HG03159 (cell line): Measurements from ENCODE around the gene TMEM132D.

Source experiments
- ATAC-seq: cut with Tn5 transposase; IDR thresholded peaks from one replicate; pipeline ENCODE4 v1.9.1; 2021; ENCODE audit warnings: mild to moderate bottlenecking, moderate library complexity; ENCODE audit not compliant: unreplicated experiment

Gene TMEM132D

GRCh38 chr12:129670256-129670920 is 233.4 kb downstream of the TMEM132D start:
- no peak for ATAC-seq

DNA sequence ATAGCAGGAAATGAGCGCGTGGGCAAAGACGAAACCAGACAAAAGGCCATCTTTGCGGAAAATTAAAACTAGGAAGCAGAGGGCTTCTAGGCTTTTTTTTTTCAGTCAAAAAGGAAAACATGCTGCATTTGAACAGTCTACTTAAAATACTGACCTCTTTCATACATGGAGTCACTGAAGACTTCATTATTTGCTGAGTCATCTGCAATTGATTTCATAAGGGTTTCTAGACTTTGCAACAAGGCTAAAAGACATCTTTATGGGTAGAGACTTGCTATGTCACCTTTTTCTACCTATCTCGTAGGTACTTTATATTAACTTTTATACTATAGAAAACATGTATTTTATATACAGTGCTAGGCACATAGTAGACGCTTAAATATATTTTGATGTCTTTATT is 238.4 kb downstream of the TMEM132D start:
- no peak for ATAC-seq

DNA sequence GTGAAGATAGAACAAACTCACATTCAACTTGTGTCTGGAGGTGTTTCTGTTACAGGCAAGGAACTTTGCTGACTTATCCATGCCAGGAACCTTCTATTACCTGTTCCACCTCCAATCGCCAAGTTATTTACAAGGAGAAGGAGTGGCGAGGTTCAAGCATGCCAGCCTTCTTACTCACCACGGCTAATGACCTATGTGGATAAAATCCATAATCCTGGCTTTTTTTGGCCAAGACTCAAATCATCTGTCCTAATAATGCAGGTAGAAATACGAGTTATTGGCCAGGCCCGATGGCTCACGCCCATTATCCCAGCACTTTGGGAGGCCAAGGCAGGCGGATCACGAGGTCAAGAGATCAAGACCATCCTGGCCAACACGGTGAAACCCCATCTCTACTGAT is 241.6 kb downstream of the TMEM132D start:
- no peak for ATAC-seq

GRCh38 chr12:129660946-129661345 is 242.9 kb downstream of the TMEM132D start:
- ATAC-seq, result no peak

GRCh38 chr12:129659961-129660622 is 243.7 kb downstream of the TMEM132D start:
- ATAC-seq, result no peak

GRCh38 chr12:129657179-129657578 is 246.6 kb downstream of the TMEM132D start:
- ATAC-seq, result no peak

DNA sequence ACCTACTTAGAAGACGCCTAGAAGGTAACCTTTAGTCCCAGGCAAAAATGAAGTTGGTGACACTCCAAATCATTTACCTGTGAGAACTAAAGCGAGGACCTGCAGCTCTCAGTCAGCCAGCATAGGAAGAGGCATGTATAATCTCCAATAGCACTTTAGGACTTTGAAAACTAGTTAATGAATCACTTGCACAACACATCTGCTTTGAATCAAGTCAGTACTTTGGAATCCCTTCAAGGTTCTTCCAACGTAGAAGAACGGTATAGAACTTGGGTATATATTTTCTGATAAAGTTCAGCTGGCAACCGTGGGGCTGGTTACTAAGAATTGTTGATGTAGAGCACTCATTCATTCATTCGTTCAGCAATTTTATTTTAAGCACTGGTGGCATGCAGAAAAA is 251.9 kb downstream of the TMEM132D start:
- no peak for ATAC-seq

DNA sequence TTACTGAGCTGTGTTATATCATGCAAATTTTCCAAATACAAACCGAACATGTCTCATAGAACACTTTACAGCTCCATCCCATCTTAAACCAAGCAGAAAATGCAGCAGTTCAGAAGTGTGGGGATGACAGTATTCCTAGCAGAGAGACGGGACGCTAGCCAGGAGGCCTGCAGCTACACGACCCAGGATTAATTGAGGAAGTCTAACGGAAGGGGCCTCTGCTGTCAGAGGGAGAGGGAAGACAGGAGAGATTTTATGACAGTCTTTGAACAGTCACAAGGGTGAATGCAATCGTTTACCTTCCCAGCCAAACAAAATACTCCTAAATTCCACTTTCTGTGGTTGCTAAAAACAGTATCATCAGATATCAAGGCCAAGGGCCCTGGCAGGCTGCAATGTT is 261.9 kb downstream of the TMEM132D start:
- no peak for ATAC-seq

- no peak for ATAC-seq
These were observed 268.7 kb downstream of the TMEM132D start for GRCh38 chr12:129635021-129635685.

- no peak for ATAC-seq
These were observed 272.5 kb downstream of the TMEM132D start for GRCh38 chr12:129631316-129631715.

DNA sequence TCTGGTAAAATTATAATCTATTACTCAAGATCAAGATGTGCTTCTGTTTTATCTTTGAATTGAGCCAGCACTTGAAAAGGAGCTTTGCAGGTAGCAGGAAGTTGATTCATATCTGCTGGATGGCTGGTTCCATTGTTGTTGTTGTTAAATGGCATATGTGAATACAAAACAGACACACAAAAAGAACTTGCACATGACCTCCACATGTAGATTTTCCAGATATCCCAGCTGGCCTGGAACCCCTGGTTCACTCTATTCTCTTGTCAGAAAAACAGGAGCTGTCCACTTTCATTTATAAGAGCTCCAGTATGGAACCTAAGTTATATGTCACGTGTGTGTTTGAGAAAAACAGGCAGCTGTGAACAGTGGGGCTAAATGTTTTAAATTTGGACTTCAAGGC is 273.9 kb downstream of the TMEM132D start:
- ATAC-seq, result no peak

DNA sequence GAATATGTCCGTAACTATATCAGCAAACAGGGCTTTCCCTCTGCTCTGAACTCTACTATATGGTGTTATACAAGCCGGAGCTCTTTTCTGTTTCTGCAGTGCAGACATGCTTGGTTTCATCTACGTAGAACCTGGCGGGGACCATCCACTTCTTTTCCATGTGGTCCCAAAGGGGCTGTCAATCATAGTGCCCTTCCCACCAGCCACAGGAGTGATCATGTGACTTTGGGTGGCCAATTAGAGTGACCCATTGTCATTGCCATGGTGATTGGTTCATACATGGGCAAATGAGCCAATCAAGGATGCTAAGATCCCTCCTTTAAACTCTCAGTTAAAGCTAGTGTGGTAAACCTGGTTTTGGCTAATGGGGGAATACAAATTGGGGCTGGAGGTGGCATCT is 281.3 kb downstream of the TMEM132D start:
- no peak for ATAC-seq

DNA sequence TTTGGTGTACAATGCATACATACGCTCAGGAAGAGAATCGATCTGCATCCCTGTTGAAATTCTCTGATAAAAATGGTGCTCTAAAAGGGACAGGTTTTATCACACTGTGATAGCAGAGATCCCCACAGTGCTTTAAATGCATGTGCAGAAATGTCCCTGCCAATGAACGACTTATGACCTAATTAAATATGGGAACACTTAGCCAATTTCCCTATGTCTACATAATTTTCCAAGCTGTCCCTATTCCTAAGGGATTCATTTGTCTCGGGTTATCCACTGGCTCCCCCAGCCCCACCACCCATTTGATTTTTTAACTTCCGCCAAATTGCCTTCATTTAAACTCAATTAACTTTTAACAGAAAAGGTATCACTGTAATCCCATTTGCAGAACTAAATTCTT is 284.6 kb downstream of the TMEM132D start:
- ATAC-seq, result no peak

GRCh38 chr12:129617849-129618248 is 286.0 kb downstream of the TMEM132D start:
- no peak for ATAC-seq

DNA sequence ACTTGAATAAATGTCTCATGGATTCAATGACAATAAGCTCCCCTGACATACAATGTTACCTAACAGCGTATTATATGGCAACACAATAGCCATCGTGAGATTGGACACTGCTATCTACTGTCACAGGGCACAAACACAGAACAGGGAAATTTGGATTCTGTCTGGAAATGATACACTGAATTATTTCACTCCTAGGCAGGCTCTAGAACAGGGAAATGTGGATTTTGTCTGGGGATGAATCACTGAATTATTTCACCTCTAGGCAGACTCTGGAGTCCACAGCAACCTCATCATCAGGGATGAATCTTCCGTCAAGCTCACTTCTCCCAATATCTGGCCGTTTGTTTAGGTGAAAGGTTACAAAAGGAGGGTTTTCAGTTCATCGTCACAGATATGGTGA is 288.8 kb downstream of the TMEM132D start:
- ATAC-seq, result no peak

DNA sequence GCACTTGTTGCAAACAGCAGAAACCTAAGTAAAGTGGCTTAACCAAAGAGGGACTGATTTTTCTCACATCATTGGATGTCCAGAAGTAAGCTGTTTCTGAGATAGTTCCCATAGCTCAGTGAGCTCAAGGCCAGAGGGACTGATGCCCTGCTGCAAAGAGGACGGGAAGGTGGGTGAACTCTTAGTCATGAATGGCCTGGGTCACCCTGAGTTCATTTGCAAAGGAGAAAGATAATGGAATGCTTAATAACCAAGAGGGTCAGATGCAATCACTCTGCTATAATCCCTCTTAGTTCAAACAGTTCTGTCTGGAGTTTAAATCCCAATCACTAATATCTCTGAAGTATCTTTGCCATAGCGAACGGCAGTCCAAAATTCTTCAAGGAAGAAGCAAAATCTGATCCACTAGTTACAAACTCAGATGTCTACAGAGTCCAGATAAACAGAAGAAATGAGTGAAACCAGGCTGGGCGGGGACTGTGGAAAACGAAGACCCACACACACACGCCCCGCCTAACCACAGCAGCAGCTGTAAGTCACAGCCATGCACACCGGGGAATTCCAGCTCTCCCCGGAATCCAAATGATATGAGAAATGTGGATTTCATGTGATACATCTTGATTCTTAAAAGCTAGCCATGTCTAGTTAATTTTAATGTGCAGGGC is 289.5 kb downstream of the TMEM132D start:
- no peak for ATAC-seq

DNA sequence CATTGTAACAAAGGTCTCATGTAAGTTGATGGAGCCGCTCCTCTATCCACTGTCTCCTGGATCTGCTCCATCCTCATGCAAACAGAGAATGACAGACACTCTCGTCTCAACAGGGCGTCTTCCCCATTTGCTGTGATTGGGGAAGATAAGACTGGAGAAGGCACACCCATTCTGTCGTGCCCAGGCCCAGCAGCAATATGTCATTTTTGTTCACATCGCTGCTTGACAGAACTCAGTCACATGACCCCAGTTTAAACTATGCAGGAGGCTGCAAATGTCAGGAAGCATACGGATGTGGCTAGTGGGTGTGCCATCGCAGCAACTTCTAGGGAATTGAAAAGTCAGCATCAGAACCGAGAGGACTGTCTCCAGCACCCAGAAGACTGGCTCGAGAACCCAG is 290.5 kb downstream of the TMEM132D start:
- ATAC-seq, result no peak

GRCh38 chr12:129610601-129611120 is 293.2 kb downstream of the TMEM132D start:
- ATAC-seq, result no peak

GRCh38 chr12:129607756-129608155 is 296.1 kb downstream of the TMEM132D start:
- ATAC-seq, result no peak

GRCh38 chr12:129607301-129607700 is 296.5 kb downstream of the TMEM132D start:
- ATAC-seq, result no peak

DNA sequence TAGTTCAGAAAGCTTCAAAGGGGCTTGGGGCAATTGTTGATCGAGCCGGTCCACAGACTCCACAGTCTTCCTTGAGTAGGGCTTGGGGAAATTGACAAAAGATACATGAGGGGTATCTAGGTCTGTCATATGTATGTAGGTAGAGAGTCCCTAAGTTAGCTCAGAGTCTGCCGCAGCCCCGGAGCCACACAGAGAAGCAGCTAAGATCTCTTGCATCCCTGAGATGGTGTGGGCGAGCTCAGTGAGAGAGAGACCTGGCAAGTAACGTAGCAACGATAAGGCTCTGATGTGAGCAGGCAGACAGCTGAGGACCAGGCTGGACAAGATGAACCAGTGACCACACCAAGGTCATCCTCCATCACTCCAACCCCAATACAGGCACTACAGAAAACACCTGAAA is 297.6 kb downstream of the TMEM132D start:
- no peak for ATAC-seq
